Right lobe of liver (tissue), 4 donors: ENCODE measurements around the gene PET100.
A peak's percentile ranks its signal among the peaks of the same experiment; 100 is the strongest.

ENCODE experiments used
- POLR2A ChIP-seq: fragments of 450-650 bp; IDR thresholded peaks from one replicate; pipeline ENCODE4 v1.6.1; 2017; ENCODE audit warnings: antibody characterized with exemption, mild to moderate bottlenecking
- TF ChIP-seq, protein P1 (sequence below), 4 donors: fragments of 200-600 bp in 3 of 4; fragments of 450-650 bp in 1 of 4; IDR thresholded peaks; one replicate each; pipeline versions ENCODE4 v1.5.1 to v1.8.0; 2016 to 2022; ENCODE audit warnings: antibody characterized with exemption in 4 of 4, mild to moderate bottlenecking in 2 of 4
- donor health status: DM: no; HTN: no; CAD: no.
- donor health status: DM: no; HTN: no; CAD: no.
- donor health status: DM: no; HTN: yes; CAD: no.

DNA sequence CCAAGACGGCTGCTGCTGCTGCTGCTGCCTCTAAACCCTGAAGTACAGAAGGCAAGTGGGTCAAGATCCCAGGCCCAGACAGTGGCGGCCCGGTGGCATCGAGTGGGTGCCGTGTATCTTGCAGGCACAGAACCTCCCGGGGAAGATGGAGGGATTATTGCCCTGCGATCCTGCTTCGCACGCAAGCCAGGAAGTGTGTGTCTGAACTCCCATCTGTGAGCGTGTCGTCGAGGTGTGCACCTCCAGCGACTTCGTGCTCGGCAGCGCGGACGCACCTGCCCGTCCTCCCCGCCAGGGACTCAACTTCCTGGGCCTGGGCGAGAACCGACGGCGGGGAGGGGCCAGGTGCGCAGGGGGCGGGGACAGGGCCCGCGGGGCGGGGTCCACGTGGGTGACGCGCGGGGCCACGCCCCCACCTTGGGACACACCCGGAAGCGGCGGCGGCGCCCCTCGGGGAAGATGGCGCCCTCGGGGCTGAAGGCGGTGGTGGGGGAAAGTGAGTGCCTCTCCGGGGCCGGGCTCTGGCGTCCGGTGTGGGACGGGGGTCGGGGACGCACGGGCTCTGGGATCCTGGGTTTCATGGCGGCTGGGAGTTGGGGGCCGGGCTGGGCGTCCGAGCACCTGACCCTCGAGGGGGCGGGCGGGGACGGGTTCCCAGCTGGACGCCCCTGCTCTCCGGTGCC is 7.2 kb downstream of the PET100 start, which contains the start of gene STXBP2:
- TF ChIP-seq, protein P1, sequence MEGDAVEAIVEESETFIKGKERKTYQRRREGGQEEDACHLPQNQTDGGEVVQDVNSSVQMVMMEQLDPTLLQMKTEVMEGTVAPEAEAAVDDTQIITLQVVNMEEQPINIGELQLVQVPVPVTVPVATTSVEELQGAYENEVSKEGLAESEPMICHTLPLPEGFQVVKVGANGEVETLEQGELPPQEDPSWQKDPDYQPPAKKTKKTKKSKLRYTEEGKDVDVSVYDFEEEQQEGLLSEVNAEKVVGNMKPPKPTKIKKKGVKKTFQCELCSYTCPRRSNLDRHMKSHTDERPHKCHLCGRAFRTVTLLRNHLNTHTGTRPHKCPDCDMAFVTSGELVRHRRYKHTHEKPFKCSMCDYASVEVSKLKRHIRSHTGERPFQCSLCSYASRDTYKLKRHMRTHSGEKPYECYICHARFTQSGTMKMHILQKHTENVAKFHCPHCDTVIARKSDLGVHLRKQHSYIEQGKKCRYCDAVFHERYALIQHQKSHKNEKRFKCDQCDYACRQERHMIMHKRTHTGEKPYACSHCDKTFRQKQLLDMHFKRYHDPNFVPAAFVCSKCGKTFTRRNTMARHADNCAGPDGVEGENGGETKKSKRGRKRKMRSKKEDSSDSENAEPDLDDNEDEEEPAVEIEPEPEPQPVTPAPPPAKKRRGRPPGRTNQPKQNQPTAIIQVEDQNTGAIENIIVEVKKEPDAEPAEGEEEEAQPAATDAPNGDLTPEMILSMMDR (IDR thresholded peaks at IDR 0.05), result peak in 1 of 4 donors; percentile 36
- TF ChIP-seq POLR2A, result peak; percentile 45
